HG03442 (cell line): ENCODE data around the gene PARP12.

Experiments
- ATAC-seq: cut with Tn5 transposase; IDR thresholded peaks from one replicate; pipeline ENCODE4 v1.9.1; 2021; ENCODE audit warnings: mild to moderate bottlenecking, moderate library complexity; ENCODE audit not compliant: unreplicated experiment

Gene PARP12

GRCh38 chr7:140035400-140036223 is 27.1 kb downstream of the PARP12 start:
- ATAC-seq = no peak

DNA sequence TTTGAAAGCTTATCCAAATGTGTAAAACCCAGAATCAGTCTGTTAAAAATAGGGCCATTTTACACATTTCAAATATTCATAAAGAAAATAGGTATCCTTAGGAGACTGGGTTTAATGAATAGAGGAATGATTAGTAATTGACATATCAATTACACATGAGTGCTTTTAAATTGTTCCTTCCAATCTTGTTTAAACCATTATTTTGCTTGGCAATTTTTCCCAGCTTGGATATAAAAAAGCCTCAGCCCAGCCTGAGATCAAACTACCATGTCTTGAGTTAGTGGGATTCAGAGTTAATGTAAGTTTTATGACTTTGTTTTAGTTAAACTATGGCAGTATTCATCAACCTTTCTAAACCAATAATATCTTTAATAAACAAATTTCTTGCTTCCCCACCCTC is 28.3 kb downstream of the PARP12 start:
- no peak for ATAC-seq

GRCh38 chr7:140033779-140034363 is 28.9 kb downstream of the PARP12 start:
- ATAC-seq = no peak

DNA sequence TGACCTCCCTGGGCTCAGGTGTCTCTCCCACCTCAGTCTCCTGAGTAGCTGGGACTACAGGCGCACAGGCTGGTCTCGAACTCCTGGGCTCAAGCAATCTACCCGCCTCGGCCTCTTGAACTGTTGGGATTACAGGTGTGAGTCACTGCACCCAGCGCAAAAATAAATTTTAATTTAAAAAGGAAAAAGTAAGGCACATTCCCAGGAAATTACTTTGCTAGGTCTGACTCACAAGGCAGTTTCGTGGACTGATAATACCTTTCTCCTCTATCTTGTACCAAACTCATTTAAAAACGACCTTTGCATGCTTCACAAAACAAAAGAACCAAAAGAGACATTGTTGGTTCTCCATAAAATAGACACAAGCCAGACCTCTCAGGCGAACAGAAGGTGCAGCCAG is 29.7 kb downstream of the PARP12 start:
- ATAC-seq = no peak

DNA sequence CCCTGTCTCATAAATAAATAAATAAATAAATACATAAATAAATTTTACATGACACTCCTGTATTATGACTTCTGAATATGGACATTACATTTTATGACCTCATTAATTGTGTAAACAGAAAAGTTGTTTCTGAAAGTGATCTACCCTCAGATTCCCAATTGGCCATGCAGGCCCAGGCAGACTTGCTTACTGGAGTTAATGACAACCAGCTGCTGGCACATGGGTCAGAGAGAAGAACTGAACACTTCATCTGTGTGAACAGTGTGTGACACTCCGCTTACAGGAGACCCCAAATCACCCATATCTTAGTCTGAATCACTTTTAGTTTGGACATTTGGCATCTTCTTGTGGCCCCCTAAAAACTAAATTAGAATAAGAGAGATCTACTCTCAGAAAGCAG is 31.4 kb downstream of the PARP12 start:
- no peak for ATAC-seq

- ATAC-seq = no peak
Observed at GRCh38 chr7:140029072-140029471, 33.7 kb downstream of the PARP12 start.

DNA sequence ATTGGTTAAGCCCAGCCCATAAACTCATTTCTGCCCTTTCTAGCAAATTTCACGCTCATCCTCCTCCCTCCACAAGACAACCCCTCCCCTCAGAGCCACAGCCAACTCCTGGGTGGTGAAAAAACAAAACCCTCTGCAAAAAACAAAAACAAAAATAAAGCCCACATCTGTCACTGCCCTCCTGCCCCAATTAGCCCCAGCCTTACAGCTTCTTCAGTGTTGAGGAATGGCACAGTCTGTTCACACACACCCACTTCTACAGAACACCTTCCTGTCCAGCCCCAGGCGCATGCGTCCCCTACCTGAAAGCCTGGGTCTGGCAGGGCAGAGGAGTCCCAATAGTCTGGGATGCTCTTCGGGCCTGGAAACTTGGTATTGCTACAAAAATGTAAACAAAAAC is 34.4 kb downstream of the PARP12 start:
- no peak for ATAC-seq

DNA sequence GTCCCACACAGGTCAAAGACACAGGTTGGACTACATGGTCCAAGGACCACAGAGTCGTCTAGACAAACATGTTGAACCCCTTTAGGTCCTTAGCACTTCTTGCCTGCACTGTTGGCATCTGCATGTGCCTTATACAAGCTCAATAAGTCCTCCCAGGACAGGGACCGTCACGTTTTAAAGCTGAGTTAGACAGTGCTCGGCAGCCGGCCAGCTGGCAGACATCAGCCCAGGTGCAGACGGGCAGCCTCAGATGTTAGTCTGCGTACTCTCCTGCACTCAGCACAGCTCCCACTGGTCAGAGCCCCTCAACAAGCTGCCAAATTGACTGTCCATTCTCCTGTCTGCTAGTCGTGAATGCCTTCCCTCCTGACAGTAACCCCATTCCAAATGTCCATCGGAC is 34.9 kb downstream of the PARP12 start:
- no peak for ATAC-seq

DNA sequence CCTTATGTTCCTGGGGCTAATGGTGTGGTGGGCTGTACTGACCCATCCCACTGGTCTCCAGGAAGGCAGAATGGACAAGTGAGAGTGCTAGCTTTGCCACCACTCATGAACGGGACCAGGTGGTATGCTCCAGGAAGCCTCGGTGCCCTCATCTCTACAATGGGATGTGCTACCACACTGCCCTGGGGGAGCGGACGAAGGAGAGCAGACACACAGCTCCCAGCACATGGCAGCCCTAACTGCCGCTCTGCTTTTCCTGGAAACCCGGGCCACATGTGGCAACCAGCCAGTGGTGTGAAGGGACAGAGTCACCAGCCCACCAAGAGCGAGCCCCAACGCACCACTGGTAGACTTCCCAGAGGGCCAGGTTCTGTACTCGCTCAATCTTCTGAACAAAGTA is 35.8 kb downstream of the PARP12 start:
- ATAC-seq = no peak

GRCh38 chr7:140025814-140026433 is 36.8 kb downstream of the PARP12 start:
- ATAC-seq = no peak

GRCh38 chr7:140025241-140025640 is 37.5 kb downstream of the PARP12 start:
- ATAC-seq = no peak

- no peak for ATAC-seq
Observed at GRCh38 chr7:140024585-140024984, 38.2 kb downstream of the PARP12 start.

DNA sequence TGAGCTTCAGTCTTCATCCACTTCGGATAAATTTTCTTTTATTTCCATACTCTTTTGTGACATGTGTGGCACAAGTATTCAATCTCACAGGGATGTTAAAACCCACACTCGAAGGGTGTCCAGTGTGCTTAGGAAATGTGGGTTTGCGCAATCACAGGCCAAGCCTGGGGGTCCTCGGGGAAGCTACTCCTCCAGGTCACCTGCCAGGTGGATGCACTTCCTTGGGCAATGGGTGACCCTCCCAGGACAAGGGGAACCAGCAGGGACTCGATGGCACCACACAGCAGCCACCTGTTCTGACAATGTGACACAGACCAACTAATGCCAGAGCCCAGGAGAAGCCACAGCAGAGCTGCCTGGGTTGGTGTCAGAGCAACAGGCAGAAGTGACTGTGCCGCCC is 39.0 kb downstream of the PARP12 start:
- no peak for ATAC-seq

GRCh38 chr7:140022582-140023211 is 40.1 kb downstream of the PARP12 start:
- no peak for ATAC-seq

- no peak for ATAC-seq
Observed at GRCh38 chr7:140021603-140022002, 41.1 kb downstream of the PARP12 start.

- ATAC-seq = no peak
Observed at GRCh38 chr7:140019606-140020005, 43.1 kb downstream of the PARP12 start.

GRCh38 chr7:140019172-140019571 is 43.6 kb downstream of the PARP12 start:
- ATAC-seq = no peak

DNA sequence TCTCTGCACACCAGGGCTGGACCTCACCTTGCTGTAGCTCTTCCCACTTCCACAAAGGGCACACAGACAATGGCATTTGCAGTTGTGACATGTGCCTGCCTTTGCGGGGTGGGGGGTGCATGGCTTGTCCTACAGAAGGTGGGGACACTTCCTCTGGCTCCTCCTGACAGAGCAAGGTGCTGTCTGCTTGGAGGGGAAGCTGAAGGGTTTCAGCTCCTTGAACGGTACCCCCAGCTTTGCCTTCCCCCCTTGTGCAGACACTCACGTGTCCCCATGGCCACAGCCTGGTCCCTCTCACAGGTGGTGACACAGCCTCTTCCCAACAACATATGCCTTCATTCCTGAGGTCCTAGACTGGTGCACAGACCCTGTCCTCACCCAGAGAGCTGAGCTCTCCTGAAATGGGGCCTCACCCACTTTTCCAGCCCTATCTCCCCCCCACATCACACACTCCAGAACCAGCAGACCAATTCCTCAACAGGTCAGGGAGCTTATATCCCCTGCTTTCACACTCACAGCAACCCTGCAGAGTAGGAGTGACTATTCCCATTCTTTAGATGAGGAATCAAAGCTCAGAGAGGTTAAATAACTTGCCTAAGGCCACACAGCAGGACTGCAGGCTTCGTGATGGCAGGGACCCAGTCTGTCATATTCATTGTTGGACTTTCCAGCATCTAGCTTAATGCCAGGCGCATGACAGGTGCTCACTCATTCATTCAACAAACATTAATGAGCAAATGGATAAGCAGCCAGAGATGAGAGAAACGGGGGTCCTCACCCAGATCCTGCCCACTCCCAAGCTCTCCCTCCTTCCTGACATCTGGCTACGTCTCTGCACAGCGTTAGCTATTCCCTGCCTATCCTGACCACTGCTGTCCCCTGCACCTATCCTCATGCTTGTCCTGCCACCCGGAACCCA is 44.4 kb downstream of the PARP12 start:
- no peak for ATAC-seq

GRCh38 chr7:140017543-140017942 is 45.2 kb downstream of the PARP12 start:
- ATAC-seq = no peak

DNA sequence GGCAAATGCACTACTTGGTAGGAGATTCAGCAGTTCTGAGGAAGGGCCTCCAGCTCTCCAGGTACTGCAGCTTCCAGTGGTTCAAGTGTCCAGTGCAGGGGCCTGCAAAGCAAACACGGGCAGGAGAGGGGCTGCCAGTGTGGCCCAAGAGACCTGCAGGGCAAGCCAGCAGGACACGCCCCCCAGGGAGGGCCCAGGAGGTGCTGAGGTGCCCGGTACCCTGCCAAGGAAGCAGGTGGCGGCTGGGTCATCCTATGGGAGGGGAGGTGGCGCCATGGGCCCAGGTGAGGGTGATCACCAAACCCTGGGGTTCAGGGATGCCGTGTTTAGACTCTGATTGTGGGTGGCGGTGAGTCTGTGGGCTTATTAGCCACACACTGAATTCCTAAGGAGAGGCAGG is 45.7 kb downstream of the PARP12 start:
- ATAC-seq = no peak

GRCh38 chr7:140016540-140016939 is 46.2 kb downstream of the PARP12 start:
- no peak for ATAC-seq
